GM18526 (cell line): ENCODE results near the gene KRT79.

Experiments used
- POLR2A ChIP-seq: IDR thresholded peaks from 3 replicates; pipeline ENCODE4 v1.6.1; 2011; ENCODE audit not compliant: insufficient read length; ENCODE audit errors: extremely low read depth

The KRT79 gene

DNA sequence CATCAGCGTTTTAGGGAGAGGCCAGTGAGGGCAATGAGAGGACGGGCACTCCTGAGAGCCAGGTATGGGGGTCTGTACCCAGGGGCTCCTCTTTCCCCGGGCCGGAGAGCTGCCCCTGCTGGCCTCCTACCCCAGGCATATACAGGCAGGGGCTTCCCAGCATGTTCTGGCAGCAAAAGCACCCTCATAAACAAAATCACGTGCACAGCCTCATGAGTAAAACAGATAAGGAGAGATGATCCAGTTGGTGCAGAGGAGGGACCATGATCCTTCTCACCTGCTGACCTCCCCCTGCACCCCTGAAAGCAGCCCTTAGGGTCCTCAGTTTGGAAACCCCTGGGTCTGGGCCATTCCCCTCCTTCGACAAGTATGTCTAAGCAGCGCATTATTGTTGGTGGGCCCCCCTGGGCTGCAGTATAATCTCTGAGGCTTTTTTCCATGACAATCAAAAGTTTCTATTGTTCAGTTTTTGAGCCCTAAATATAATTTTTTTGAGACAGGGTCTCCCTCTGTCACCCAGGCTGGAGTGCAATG lies 15.2 kb downstream of the KRT79 start:
- no peak for TF ChIP-seq POLR2A

DNA sequence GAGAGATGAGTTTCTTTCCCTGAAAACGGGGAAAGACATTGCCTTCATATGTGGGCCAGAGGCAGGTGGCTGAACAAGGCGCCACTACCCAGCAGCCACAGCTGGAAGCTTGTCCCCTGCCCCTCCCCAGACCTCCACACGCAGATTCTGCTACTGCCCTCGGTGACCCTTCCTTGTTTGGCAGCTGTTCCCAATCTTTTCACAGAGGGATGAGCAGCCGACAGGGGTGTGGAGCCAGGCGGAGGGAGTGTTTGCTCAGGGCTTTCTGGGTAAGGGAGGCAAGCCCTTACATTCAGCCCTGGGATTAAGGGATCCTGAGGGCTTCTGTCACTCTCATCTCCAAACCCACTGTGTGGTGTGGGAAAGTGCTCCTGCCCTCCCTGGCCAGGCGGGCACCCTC lies 15.7 kb downstream of the KRT79 start:
- TF ChIP-seq POLR2A: no peak

DNA sequence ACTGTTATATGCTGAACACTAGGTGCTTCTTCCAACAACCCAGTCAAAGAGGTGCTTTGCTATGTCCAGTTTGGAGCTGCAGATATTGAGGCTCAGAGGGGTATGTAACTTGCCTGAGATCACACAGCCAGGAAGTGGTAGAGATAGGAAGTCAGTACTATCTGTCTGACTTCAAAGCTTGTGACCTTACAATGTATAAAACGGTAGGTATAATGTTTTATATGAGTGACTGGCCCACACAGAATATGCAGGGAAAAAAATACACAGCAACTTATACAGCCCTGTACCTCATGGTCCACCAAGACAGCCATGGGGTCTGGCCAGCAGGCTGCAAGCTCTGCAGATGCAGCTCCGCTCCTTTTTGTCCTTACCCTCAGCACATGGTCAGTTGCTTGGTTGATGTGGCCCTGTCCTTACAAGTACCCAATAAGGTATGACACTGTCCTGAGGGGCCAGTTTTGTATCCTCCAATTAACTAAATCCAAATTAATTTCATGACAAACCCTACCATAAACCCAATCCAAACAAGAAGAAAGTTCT lies 16.3 kb downstream of the KRT79 start:
- no peak for TF ChIP-seq POLR2A

DNA sequence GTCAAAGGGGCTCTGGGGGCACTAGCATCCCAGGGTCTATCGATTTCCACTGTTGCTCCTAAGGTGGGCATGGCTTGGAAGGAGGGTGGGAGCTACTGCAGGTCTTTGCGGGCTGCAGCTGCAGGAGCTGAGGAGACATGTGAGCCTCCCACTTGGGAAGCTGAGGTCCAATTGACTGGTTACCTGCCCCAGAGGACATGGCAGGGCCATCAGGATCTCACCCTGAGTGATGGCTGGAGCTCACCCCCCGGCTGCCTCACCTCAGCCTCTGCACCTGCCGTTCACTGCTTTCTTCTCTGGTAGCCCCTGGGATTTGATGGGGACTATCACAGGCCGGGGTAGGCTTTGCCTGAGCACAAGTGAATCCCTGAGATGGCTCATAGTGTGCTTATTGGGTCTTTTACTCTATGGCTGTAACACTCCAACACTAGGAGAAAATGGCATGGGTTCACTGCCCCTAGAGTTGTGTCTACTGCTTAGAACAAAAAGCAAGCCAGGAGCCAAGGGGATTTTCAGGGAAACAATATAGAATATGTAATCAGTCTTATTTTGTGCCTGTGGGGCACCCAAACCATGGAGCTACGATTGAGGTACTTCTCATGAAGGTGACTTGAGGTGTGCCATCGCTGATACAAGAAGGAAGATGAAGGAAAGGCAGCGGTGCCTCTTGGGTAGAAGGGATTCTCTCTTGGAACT lies 17.0 kb downstream of the KRT79 start:
- no peak for TF ChIP-seq POLR2A

DNA sequence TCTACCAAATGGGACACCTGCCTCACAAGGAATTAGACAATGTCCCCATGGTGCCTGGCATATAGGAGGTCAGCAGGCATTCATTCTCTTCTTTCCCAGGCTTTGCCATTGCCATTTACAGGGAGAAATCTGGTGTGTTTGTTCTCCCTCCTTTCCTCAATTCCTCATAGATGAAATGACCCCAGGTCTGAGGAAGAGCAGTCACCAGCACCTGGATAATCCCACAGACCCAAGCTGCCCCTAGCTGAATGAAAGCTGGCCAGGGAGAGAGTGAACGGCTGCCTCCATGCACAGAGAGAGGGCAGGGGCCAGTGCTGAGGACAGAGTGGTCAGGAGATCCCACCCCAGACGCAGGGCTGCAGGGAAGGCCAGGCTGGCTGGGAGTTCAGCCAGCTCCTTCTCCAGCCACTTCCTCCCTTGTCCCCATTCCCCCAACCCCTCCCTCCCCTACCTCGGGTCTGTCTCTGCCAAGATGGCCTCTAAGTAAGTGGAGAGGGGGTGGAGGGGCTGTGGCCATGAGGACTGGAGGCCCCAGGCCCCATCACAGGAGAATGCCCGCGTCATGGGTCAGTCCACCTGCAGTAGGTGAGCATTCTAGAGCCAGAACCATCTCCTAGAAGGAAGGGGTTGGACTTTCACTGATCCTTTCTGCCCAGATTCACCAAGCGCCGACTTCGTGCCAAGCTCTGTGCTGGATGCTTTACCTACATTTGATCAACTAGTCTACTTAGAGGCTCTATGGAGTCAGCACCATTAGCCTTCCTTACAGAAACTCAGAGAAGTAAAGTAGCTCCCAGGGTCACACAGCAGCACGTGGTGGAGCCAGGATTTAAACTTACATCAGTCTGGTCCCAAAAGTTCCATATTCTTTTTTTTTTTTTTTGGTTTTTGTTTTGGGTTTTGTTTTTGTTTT lies 18.2 kb downstream of the KRT79 start:
- TF ChIP-seq POLR2A: no peak

DNA sequence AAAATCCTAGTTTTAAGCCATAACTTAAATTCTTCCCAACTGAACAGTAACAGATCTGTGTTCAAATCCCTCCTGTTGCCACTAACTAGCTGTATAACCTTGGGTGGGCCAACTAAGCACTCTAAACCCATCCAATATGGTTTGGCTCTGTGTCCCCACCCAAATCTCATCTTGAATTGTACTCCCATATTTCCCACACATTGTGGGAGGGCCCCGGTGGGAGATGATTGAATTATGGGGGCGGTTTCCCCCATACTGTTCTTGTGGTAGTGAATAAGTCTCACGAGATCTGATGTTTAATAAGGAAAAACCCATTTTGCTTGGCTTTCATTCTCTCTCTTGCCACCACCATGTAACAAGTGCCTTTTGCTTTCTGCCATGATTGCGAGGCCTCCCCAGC lies 18.9 kb downstream of the KRT79 start:
- no peak for TF ChIP-seq POLR2A

DNA sequence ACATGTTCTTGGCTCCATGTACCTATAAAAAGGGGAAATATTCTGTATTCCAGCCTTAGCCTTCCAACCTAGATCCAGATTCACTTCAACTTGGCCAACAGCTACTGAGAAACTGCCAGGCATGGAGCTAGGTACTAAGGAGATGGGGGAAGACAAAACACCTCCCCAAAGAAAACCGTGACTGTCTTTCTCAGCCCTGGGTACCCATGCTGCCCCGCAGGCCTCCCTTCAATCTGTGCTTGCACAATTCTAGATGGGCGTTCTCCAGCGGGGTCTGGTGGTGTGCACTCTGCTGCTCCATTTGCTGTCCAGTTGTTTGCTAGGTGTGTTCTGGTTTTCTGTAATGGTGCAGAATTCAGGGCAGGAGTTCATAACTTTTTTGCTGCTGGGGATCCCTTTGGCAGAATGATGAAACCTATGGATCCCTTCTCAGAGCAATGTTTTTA lies 19.4 kb downstream of the KRT79 start:
- no peak for TF ChIP-seq POLR2A

DNA sequence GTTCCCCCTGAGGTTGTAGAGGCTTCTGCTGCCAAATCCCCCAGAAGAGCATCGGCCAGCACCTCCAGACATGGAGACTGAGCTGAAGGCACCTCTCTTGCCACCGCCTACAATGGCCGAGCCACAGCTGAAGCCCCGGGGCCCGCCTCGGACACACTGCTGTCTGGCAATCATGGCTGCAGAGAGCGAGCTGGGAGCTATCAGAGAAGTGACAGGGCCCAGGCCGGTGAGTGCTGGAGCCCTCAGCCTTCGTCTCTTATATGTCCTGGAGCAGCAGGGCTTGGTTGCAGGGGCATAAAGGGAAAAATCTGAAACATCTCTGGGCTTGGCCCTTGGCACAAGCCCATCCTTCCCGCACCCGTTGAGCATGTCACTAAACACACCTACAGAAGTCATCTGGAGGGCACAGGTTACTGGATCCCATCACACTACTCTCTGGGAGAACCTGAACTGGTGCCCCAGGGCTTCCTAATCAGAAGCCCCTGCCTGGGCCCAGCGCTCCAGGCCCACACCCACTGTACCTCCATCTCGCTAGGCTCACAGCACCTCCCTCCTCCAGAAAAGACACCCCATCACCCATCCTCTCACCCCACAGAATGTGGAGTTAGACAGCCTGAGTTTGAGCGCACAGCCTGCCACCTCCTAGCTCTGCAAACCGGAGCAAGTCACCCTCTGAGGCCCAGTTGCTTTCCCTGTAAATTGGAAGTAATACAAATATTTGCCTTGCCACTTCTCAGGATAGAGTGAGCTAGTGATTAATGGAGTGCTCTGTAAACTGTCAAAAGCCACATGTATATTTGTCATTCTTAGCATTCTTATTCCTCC lies 20.0 kb downstream of the KRT79 start, which contains the start of gene KRT4:
TSS of gene KRT4 (minus strand) at position 232 of the 825 bp plus-strand sequence. CDS start at position 174, 58 bp downstream.
- TF ChIP-seq POLR2A: no peak

DNA sequence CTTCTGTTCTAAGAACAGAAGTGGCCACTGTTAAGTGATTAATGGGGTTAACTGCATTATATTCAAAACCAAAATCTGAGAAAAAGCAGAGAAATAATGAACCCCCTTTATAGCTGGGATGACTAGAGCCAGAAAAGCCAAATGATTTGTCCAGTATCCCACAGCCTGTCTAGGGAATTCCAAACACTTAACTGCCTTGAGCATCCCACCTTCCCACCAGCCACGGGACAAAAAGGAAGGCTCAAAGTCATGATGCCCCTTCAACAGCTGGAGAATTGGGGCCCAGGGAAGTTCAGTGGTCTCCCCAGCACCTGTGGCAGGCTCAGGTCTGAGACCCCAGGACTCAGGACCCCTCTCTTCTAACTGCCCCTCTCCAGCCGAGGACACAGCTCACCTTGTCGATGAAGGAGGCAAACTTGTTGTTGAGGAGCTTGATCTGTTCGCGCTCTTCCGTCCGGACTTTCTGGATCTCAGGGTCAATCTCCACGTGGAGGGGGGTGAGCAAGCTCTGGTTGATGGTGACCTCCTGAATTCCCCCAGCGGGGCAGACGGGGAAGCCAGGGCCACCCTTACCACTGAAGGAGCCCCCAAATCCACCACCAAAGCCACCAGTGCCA lies 20.8 kb downstream of the KRT79 start:
- no peak for TF ChIP-seq POLR2A

DNA sequence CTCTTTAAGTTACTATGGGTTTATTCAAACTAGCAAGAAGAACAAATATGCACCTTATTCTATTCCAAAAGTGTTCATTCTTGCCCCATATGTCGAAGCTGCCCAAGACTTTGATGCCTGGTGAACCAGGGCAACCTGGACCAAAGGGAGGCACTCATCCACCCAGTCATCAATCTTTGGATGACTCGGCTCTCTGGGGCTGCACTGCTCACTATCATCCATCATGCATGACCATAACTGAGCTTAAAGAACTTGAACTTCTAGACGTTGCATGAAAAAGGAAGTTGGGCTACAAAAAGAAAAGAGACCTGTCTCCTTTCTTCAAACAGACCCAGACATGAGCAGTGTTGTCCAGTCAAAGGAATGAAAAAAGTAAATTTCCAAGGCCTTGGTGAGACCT lies 21.4 kb downstream of the KRT79 start:
- TF ChIP-seq POLR2A: no peak

DNA sequence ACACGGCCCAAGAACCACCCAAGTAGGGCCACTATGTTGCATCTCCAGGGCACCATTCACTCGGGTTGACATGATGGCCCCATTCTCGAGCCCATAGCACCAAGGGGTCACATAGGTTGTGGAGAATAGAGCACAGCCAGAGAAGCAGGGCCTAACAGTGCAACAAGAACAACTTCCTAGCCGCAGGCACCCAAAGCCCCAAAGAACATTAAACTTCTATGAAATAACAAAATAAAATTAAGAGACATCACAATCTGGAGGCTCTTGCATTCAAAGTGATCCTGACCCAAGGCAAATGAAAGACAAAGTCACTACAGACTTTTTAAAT lies 22.1 kb downstream of the KRT79 start:
- no peak for TF ChIP-seq POLR2A

DNA sequence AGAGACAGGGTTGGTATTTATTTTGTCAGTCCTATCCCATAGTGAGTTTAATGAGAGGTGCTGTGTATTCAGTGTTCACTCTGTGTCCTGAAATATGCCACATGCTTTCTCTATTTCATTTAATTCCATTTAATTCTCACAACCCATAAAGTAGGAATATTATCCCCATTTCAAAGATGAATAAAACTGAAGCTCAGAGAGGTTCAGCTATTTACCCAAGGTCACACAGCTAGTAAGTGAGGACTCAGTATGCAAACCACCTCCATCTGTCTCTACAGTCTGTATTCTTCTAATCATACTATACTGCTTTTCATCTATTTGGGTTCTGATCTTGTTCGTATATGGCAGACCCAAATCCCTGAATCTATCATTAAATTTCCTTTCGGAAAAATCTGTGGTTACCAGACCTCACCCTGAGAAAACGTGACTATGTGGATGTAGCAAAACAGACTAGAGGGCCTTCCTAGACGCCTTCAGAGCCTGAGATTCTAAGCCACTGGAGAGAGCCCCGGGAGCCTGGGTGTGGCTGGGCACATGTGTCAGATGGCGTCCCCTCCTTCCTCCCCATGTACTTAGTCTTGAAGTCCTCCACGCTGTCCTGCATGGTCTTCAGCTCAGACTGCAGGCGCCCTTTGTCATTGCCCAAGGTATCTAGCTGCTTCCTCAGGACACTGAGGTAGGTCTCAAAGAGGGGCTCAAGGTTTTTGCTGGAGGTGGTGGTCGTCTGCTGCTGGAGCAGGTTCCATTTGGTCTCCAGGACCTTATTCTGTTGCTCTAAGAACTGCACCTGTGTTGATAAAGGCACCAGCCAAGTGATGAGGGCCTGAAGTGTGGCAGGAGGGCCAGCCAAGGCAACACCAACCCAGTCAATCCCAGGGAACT lies 22.7 kb downstream of the KRT79 start:
- no peak for TF ChIP-seq POLR2A

DNA sequence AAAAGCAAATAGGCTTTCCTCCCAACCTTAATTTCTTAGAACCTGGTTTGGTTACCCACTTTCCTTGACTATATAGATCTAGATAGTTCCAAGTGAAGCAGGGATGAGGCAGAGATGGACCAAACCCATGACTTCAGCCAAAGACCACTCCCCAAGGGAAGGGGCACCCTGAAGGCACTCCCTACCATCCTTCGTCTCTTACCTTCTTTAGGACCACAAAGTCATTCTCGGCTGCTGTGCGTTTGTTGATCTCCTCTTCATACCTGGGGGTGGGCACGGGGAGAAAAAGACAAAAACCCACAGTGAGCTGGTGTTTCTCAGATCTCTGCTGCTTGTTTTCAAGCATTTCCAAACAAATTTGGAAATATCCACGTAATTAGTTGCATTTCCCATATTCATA lies 23.6 kb downstream of the KRT79 start:
- TF ChIP-seq POLR2A: no peak

DNA sequence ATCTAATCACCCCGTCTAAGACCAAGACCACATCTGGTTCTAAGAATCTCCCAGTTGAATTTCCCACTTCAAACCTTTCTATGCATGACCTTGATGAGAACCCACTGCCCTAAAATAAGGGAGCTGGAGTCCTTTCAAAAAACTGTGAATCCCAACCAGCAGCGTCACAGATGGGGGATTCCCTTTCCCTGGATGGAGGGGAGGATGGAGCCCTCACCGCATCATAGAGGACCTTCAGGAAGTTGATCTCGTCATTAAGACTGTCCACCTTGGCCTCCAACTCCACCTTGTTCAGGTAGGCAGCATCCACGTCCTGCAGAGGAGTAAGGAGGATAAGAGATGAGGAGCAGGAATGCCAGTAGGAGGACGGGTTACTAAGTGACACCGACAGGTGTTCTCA lies 24.9 kb downstream of the KRT79 start:
- no peak for TF ChIP-seq POLR2A
